ENCODE measurements around the gene FA2H.

- TF ChIP-seq CTCF (IDR thresholded peaks at IDR 0.05) (no peak), EZH2 (IDR thresholded peaks at IDR 0.05) (no peak), EZH2phosphoT487 (IDR thresholded peaks at IDR 0.05) (no peak)
Observed at GRCh38 chr16:74720579-74720978, 54.0 kb downstream of the FA2H start.
